GM12873 (cell line): ENCODE data around the gene SYAP1.

Experiments
- TF ChIP-seq, protein P1 (sequence below): IDR thresholded peaks from 2 replicates; pipeline ENCODE4 v1.5.1; 2012; ENCODE audit warnings: low read depth, mild to moderate bottlenecking, moderate library complexity, low read length, control low read depth; ENCODE audit not compliant: insufficient read depth; ENCODE audit errors: missing control alignments

Gene SYAP1, protein sequence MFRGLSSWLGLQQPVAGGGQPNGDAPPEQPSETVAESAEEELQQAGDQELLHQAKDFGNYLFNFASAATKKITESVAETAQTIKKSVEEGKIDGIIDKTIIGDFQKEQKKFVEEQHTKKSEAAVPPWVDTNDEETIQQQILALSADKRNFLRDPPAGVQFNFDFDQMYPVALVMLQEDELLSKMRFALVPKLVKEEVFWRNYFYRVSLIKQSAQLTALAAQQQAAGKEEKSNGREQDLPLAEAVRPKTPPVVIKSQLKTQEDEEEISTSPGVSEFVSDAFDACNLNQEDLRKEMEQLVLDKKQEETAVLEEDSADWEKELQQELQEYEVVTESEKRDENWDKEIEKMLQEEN

GRCh38 chrX:16719334-16720084, at the start of gene SYAP1:
SYAP1 (plus strand) TSS chrX:16719612; CDS start chrX:16719725, 113 bp downstream.
- TF ChIP-seq, protein P1, sequence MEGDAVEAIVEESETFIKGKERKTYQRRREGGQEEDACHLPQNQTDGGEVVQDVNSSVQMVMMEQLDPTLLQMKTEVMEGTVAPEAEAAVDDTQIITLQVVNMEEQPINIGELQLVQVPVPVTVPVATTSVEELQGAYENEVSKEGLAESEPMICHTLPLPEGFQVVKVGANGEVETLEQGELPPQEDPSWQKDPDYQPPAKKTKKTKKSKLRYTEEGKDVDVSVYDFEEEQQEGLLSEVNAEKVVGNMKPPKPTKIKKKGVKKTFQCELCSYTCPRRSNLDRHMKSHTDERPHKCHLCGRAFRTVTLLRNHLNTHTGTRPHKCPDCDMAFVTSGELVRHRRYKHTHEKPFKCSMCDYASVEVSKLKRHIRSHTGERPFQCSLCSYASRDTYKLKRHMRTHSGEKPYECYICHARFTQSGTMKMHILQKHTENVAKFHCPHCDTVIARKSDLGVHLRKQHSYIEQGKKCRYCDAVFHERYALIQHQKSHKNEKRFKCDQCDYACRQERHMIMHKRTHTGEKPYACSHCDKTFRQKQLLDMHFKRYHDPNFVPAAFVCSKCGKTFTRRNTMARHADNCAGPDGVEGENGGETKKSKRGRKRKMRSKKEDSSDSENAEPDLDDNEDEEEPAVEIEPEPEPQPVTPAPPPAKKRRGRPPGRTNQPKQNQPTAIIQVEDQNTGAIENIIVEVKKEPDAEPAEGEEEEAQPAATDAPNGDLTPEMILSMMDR, result no peak

DNA sequence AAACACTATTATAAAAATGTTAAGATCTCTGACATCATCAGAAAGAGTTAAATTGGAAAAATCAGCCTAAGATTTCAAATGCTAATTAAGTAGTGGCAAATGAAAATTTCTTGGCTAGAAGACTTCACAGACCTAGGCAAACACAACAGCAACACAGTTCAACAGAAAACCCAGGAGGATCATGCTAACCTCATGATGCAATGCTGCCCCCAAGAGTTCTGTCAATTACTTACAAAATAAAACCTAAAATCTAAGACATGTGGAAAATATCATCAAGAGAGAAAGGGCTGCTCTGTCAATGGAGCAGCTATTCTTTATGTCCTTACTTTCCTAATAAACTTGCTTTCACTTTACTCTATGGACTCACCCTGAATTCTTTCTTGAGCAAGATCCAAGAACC, 48.4 kb upstream of the SYAP1 start:
- TF ChIP-seq, protein P1, result peak; percentile 37

DNA sequence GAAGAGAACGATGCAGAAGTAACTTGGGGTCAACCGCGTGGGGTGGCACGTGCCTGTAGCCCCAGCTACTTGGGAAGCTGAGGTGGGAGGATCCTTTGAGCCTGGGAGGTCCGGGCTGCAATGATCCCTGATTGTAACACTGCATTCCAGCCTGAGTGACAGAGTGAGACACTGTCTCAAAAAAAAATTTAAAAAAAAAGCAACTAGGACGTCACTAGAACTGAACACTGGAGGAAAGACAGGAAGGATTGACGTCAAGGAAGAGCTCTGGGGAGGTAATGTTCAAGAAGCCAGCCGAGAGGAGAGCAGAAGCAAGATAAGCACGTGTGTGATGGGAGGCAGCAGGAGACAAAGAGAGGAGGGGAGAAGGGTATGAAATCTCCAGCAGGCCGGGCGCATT, 40.7 kb upstream of the SYAP1 start:
- TF ChIP-seq, protein P1, result no peak

DNA sequence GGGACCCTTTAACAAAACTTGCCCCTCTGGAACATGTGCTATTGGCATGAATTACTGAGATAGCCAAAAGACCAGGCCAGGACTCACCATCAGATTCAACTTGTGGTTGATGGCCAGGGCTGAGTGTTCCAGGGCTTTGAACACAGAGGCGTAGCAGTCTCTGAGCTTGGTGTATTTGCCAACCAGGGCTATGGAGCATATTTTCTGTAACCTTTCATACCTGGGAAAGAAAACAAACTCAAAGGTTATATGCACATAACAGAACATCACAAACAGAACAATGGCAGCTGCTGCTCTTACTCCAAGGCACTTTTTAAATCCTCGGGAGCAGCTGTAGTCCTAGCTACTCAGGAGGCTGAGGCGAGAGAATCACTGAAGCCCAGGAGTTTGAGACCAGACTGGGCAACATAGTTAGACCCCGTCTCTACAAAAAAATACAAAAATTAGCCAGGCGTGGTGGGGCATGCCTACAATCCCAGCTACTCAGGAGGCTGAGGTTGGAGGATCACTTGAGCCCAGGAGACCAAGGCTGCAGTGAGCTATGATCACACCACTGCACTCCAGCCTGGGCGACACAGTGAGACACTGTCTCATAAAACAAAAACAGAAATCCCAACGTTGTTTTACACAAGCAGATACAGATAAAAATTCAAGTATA, 36.3 kb upstream of the SYAP1 start:
- TF ChIP-seq, protein P1, result no peak

- TF ChIP-seq, protein P1, result no peak
These were observed 31.9 kb upstream of the SYAP1 start for GRCh38 chrX:16687514-16687913.

GRCh38 chrX:16695079-16695676, 24.2 kb upstream of the SYAP1 start:
- TF ChIP-seq, protein P1, result peak; percentile 92
